ENCODE results near the gene KCNIP3. TPM values are rescaled to one million over a fixed set of nuclear protein-coding genes. Genes with fewer than 3 reads are reported as not detected.
"Not testable (repeated sequence)": the region's sequence is repeated elsewhere in the genome, so short reads cannot be mapped to it uniquely, and the experiment has no call there.

Gene KCNIP3
- total RNA-seq, 1 experiment from 2014 or later = 5.5 TPM

DNA sequence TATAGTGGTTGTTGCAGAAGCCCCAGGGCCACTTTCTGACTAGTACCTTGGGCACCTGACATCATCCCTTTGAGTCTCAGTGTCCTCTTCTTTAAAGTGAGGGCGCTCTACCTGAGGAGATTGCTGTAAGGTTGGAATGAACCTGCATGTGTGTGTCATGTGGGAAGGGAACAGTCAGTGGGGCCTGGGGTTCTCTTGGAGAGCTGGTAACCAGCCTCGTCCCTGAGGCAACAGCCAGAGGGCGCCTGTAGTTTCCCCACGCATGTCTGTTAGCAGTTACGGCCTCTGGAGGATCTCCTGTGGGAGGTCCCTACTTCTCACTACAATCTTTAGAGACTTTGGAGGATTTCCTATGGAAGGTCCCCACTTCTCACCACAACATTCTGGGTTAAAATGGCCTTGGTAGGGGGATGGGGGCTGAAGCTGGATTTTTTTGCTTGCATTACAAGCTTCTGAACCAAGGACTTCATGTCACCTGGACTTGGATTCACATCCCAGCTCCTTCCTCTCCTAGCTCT lies 106.1 kb downstream of the KCNIP3 start:
- DNase-seq (ENCODE audit: low read depth) = peak; percentile 21

- not testable (repeated sequence) for DNase-seq (ENCODE audit: low read depth)
Measured at GRCh38 chr2:95403824-95404223, 106.7 kb downstream of the KCNIP3 start.

- DNase-seq (ENCODE audit: low read depth) = not testable (repeated sequence)
Measured at GRCh38 chr2:95404676-95405075, 107.5 kb downstream of the KCNIP3 start.

DNA sequence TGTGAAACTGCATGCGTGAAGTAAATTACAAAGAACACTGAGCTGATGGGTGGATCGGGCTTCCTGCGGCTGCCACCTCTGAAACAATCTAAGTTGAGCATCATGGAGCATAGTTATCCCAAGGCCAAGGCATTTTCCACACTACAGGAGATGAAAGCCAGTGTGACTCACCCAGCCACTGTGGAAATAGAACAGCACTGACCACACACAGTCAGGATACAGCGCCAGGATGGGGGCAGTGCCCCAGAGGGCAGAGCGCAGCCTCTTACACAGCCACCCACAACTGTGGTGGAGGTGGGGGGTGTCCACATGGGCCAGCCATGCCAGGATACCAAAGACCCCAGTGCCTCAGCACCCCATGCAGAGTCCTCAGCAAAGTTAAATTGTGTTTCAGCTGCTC lies 114.1 kb downstream of the KCNIP3 start:
- peak; percentile 39 for DNase-seq (ENCODE audit: low read depth)

GRCh38 chr2:95414015-95414594 lies 117.0 kb downstream of the KCNIP3 start:
- DNase-seq (ENCODE audit: low read depth) = peak; percentile 83

DNA sequence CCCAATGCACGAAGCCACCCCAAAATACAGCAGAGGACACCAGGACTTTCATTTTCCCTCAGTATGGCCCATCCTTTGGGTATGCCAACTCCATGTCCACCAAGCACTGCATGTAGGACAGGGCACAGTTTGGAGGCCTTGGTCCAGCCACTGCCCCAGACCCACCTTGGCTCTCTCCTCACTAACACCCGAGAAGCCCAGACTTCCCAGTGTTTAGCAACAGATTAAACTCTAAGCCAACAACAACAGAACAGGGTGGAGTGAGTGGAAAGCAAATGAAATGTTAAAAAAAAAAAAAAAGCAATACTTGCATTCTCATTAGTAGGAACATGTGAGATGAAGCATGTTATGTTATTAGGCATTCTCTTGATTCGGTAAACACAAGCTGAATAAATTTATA lies 118.0 kb downstream of the KCNIP3 start:
- not testable (repeated sequence) for DNase-seq (ENCODE audit: low read depth)

- DNase-seq (ENCODE audit: low read depth) = not testable (repeated sequence)
Measured at GRCh38 chr2:95415561-95415960, 118.4 kb downstream of the KCNIP3 start.

- not testable (repeated sequence) for DNase-seq (ENCODE audit: low read depth)
Measured at GRCh38 chr2:95427196-95427867, 130.2 kb downstream of the KCNIP3 start.

GRCh38 chr2:95429748-95430467 lies 132.8 kb downstream of the KCNIP3 start:
- DNase-seq (ENCODE audit: low read depth) = not testable (repeated sequence)

GRCh38 chr2:95433373-95433772 lies 136.2 kb downstream of the KCNIP3 start:
- DNase-seq (ENCODE audit: low read depth) = not testable (repeated sequence)

- not testable (repeated sequence) for DNase-seq (ENCODE audit: low read depth)
Measured at GRCh38 chr2:95433973-95434372, 136.8 kb downstream of the KCNIP3 start.

GRCh38 chr2:95434507-95435076 lies 137.4 kb downstream of the KCNIP3 start:
- peak; percentile 57 for DNase-seq (ENCODE audit: low read depth)

DNA sequence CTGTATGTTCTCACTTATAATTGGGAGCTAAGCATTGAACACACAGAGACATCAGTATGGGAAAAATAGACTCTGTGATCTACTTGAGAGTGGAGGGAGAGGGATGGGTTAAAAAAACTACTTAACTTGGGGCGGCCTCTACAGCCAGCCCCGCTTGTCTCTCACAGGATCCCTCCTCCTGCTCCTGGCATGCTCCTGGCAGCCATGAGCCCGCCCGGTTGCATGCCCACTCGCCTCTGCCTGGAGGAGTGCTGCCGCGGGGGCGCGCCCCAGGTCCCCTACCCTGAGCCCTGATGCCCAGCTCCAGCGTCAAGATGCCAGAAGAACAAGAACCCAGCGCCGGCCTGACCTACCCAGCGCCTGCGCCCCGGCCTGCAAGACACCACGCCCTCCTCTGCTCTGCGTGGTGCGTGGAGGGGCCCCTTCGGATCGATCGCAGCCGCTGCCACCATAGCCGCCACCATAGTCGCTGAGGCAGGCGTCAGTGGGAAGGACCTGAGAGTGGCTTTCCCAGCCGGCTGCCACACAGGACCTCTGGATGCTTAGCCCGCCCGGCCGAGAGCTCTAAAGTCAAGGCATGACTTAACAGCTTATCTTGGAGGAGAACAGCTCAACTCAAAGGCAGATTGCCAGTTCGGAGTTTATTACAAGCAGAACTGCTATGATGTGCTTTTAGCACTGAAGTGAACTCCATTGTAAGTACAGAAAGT lies 138.2 kb downstream of the KCNIP3 start:
- not testable (repeated sequence) for DNase-seq (ENCODE audit: low read depth)

Other genes with a start within 250 kb of the KCNIP3 start
- gene MRPS5, start 175.5 kb upstream of the KCNIP3 start, total RNA-seq (2014; rRNA removed; shearing (Covaris generic)) = 65.4 and 92.5 TPM in 2 replicates
- gene ZNF514, start 137.5 kb upstream of the KCNIP3 start, total RNA-seq (2014; rRNA removed; shearing (Covaris generic)) = 3.1 and 6.7 TPM in 2 replicates
- gene ZNF2, start 131.5 kb upstream of the KCNIP3 start, total RNA-seq (2014; rRNA removed; shearing (Covaris generic)) = 3.4 and 4.3 TPM in 2 replicates
- gene ZNF892, start 89.8 kb upstream of the KCNIP3 start, total RNA-seq (2014; rRNA removed; shearing (Covaris generic)) = 1.7 and 5.3 TPM in 2 replicates
- 0.17 TPM in 1 of 2 replicates, not detected in the other for gene PROM2, start 22.9 kb upstream of the KCNIP3 start, total RNA-seq (2014; rRNA removed; shearing (Covaris generic))
- gene FAHD2A, start 105.4 kb downstream of the KCNIP3 start, total RNA-seq (2014; rRNA removed; shearing (Covaris generic)) = 13.4 and 28.5 TPM in 2 replicates
- gene TRIM43B, start 187.4 kb downstream of the KCNIP3 start, total RNA-seq (2014; rRNA removed; shearing (Covaris generic)) = not detected in 2 replicates

Data from Daoy (cell line).